ENCODE results near the gene CCSER2. TPM values are rescaled to one million over a fixed set of nuclear protein-coding genes. Genes with fewer than 3 reads are reported as not detected.

CCSER2 gene
- total RNA-seq, 2 donors from 2014 or later: 39.0 to 60.6 TPM

GRCh38 chr10:84545651-84546050, 217.3 kb downstream of the CCSER2 start:
- no peak overlapping the region for H3K27ac ChIP-seq
- DNase-seq (ENCODE audit: low spot score): no peak
- no peaks in the 10 kb centered on the region for H3K36me3 ChIP-seq
- no peak for ATAC-seq (ENCODE audit: insufficient number of reproducible peaks, low FRiP score, low read depth)
- TF ChIP-seq CTCF (IDR thresholded peaks at IDR 0.05): no peak
- H3K9me3 ChIP-seq: no peaks in the 10 kb centered on the region
- peaks cover 0 to 4% of the 10 kb centered on the region in 2 donors for H3K4me1 ChIP-seq (ENCODE audit: control insufficient read depth in 1 of 2, low read depth in 2 of 2)
- H3K4me3 ChIP-seq: no peak overlapping the region
- no peaks in the 10 kb centered on the region for H3K27me3 ChIP-seq (replicated peaks; ENCODE audit: insufficient read depth)

DNA sequence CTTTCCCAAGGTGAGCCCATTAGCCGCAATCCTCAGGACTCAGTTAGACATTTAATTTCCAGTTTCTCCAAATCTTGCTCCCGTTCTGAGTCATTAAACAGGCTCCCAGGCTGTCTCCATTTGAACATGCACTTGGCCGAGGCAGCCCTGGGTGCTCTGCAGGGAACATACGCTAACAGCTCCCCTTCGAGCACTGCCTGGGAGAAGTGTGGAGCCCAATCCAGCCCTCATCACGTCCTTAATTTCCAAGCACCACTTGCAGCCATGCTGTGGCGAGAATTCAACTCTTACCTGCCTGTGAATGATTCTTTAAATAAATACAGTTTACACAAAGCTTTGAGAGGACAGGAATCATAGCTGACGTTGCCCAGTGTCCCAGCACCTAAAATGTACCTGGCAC, 218.2 kb downstream of the CCSER2 start:
- no peak for TF ChIP-seq CTCF (IDR thresholded peaks at IDR 0.05)
- ATAC-seq (ENCODE audit: insufficient number of reproducible peaks, low FRiP score, low read depth) (no peak), DNase-seq (ENCODE audit: low spot score) (no peak)
- no peaks in the 10 kb centered on the region for H3K27me3 ChIP-seq (replicated peaks; ENCODE audit: insufficient read depth)
- no peaks in the 10 kb centered on the region for H3K4me1 ChIP-seq (ENCODE audit: control insufficient read depth in 1 of 2, low read depth in 2 of 2)
- no peak overlapping the region for H3K4me3 ChIP-seq
- H3K36me3 ChIP-seq: no peaks in the 10 kb centered on the region
- no peaks in the 10 kb centered on the region for H3K9me3 ChIP-seq
- H3K27ac ChIP-seq: no peak overlapping the region

GRCh38 chr10:84547616-84548015, 219.2 kb downstream of the CCSER2 start:
- DNase-seq (ENCODE audit: low spot score) (no peak), ATAC-seq (ENCODE audit: insufficient number of reproducible peaks, low FRiP score, low read depth) (no peak)
- H3K27ac ChIP-seq: no peak overlapping the region
- H3K9me3 ChIP-seq: no peaks in the 10 kb centered on the region
- H3K4me1 ChIP-seq (ENCODE audit: control insufficient read depth in 1 of 2, low read depth in 2 of 2): no peaks in the 10 kb centered on the region
- TF ChIP-seq CTCF (IDR thresholded peaks at IDR 0.05): no peak
- no peaks in the 10 kb centered on the region for H3K27me3 ChIP-seq (replicated peaks; ENCODE audit: insufficient read depth)
- H3K36me3 ChIP-seq: no peaks in the 10 kb centered on the region
- H3K4me3 ChIP-seq: no peak overlapping the region

DNA sequence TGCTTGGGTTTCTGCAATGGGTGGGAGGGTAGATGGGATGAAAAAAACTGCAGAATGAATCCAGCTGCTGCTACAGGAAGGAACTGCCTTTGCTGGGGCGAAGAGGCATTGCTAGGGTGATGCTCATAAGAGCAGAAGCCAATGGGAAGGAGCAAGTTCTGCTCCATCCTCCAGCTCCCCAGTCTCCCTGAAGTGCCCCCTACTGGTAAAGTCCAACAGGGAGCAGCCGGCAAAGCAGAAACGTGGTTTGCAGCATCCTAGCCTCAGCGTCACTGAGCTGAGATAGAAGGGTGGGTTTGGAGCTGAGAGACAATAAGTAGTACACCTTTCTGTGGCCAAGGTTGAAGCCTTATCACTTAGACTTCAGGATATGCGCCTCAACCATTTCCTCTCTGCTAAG, 220.5 kb downstream of the CCSER2 start:
- no peak overlapping the region for H3K27ac ChIP-seq
- H3K36me3 ChIP-seq: no peaks in the 10 kb centered on the region
- H3K4me1 ChIP-seq (ENCODE audit: control insufficient read depth in 1 of 2, low read depth in 2 of 2): no peaks in the 10 kb centered on the region
- TF ChIP-seq CTCF (IDR thresholded peaks at IDR 0.05): no peak
- H3K27me3 ChIP-seq (replicated peaks; ENCODE audit: insufficient read depth): no peaks in the 10 kb centered on the region
- no peaks in the 10 kb centered on the region for H3K9me3 ChIP-seq
- DNase-seq (ENCODE audit: low spot score) (no peak), ATAC-seq (ENCODE audit: insufficient number of reproducible peaks, low FRiP score, low read depth) (no peak)
- no peak overlapping the region for H3K4me3 ChIP-seq

DNA sequence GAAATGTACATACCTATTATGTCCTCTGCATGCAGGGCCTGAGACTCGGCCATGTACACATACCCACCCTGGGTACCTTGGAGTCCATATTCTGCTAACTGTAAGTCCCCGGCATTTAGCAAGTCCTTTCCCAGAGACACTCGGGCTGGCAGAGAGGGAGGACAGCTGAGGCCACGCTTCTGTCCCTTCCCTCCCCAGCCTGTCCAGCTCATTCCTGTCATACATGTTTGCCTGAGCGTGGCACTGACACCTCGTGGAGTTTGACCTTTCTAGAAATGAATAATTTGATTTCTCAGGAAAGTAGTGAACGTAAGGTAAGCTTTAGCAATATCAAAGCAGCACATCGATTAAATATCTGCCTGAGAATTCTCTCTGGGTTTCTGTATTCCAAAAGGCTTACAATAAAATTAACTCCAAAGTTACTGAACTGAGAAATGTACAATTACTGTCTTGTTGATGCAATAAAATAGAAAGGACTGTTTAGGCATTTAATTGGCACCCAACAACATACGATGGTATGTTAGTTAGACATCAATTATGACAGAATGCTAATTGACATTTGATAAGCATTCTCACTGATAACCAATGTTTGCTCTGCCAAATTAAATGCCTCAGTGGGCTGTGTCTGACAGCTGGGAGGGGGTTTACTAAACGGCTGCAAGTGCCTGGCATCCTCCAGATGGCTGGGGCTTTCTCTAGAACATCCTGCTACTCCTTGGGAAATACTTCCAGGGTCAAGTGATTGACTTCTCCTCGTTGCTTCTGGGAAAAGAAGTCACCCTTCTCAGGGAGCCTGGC, 221.2 kb downstream of the CCSER2 start:
- no peaks in the 10 kb centered on the region for H3K36me3 ChIP-seq
- H3K9me3 ChIP-seq: no peaks in the 10 kb centered on the region
- no peak for TF ChIP-seq CTCF (IDR thresholded peaks at IDR 0.05)
- H3K4me1 ChIP-seq (ENCODE audit: control insufficient read depth in 1 of 2, low read depth in 2 of 2): no peaks in the 10 kb centered on the region
- DNase-seq (ENCODE audit: low spot score) (no peak), ATAC-seq (ENCODE audit: insufficient number of reproducible peaks, low FRiP score, low read depth) (no peak)
- H3K27ac ChIP-seq: no peak overlapping the region
- no peaks in the 10 kb centered on the region for H3K27me3 ChIP-seq (replicated peaks; ENCODE audit: insufficient read depth)
- H3K4me3 ChIP-seq: no peak overlapping the region
